ENCODE data around the gene CFAP99.
"Not testable (repeated sequence)": the region's sequence is repeated elsewhere in the genome, so short reads cannot be mapped to it uniquely, and the experiment has no call there.

CFAP99 gene

DNA sequence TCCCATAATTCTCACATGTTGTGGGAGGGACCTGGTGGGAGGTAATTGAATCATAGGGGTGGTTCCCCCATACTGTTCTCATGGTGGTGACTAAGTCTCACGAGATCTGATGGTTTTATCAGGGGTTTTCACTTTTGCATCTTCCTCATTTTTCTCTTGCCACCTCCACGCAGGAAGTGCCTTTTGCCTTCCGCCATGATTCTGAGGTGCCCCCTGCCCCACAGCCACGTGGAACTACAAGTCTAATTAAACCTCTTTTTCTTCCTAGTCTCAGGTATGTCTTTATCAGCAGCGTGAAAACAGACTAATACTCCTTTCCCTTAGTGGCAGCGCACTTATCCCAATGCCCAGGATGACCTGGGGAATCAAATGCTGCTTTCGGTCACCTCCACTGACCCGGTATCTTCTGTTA, 35.5 kb upstream of the CFAP99 start:
- H3K27me3 ChIP-seq (ENCODE audit: insufficient read depth, low read depth); H3K36me3 ChIP-seq (ENCODE audit: insufficient read depth); H3K4me1 ChIP-seq (ENCODE audit: low read depth, poor library complexity, severe bottlenecking); H3K4me3 ChIP-seq (IDR thresholded peaks at IDR 0.05; ENCODE audit: insufficient read depth, low read depth, low read length); H3K4me2 ChIP-seq; H2AFZ ChIP-seq (ENCODE audit: low read depth); H4K20me1 ChIP-seq (ENCODE audit: insufficient read depth); H3K79me2 ChIP-seq (ENCODE audit: insufficient read depth, low read depth); H3K27ac ChIP-seq; H3K9ac ChIP-seq: not testable (repeated sequence)

DNA sequence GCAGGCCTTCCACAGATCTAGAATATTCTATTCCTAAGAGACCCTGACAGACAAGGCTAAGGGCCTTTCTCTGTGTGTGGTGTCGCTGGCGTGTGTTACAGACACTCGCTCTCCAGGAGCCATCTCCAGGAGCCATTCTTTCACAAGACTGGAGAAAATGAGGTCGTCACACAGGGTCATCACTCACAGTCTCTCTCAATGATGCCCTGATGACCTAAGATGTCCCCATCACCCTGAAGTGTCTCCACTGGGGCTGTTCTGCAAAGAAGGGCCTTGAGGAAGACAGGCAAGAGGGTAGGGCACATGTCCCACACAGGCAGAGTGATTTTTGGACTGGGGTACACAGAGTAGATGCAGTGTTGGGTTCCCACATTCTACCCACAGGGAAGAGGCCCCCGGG, 35.0 kb upstream of the CFAP99 start:
- H3K27ac ChIP-seq = no peak overlapping the region
- no peak overlapping the region for H2AFZ ChIP-seq (ENCODE audit: low read depth)
- H3K79me2 ChIP-seq (ENCODE audit: insufficient read depth, low read depth) = no peaks in the 10 kb centered on the region
- H3K4me2 ChIP-seq = no peak overlapping the region
- no peak overlapping the region for H3K9ac ChIP-seq
- H3K27me3 ChIP-seq (ENCODE audit: insufficient read depth, low read depth) = no peaks in the 10 kb centered on the region
- no peak overlapping the region for H3K4me3 ChIP-seq (IDR thresholded peaks at IDR 0.05; ENCODE audit: insufficient read depth, low read depth, low read length)
- no peaks in the 10 kb centered on the region for H3K4me1 ChIP-seq (ENCODE audit: low read depth, poor library complexity, severe bottlenecking)
- H4K20me1 ChIP-seq (ENCODE audit: insufficient read depth) = no peaks in the 10 kb centered on the region
- H3K36me3 ChIP-seq (ENCODE audit: insufficient read depth) = no peaks in the 10 kb centered on the region
- TF ChIP-seq, protein P1, sequence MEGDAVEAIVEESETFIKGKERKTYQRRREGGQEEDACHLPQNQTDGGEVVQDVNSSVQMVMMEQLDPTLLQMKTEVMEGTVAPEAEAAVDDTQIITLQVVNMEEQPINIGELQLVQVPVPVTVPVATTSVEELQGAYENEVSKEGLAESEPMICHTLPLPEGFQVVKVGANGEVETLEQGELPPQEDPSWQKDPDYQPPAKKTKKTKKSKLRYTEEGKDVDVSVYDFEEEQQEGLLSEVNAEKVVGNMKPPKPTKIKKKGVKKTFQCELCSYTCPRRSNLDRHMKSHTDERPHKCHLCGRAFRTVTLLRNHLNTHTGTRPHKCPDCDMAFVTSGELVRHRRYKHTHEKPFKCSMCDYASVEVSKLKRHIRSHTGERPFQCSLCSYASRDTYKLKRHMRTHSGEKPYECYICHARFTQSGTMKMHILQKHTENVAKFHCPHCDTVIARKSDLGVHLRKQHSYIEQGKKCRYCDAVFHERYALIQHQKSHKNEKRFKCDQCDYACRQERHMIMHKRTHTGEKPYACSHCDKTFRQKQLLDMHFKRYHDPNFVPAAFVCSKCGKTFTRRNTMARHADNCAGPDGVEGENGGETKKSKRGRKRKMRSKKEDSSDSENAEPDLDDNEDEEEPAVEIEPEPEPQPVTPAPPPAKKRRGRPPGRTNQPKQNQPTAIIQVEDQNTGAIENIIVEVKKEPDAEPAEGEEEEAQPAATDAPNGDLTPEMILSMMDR (conservative IDR thresholded peaks at IDR 0.05; ENCODE audit: low read depth, low read length) = no peak

DNA sequence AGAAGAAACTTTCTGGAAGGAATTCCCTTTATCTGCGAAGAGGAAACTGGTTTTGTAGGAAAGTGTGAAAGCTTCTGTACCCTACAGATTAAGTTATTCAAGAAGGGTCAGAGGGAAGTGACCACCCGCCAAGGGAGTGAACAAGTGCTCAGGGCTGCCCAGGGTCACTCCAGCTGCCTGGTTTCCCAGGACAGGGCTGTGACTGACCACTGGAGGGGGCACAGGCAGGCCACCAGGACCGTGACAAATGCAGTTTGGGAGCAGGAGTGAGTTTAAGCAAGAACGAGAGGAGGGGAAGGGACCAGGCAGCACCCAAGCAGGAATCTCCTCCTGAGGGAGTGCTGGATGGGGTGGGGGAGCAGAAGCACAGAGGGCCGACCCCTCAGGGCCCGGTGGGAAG, 34.5 kb upstream of the CFAP99 start:
- no peak overlapping the region for H3K4me3 ChIP-seq (IDR thresholded peaks at IDR 0.05; ENCODE audit: insufficient read depth, low read depth, low read length)
- TF ChIP-seq, protein P1 (conservative IDR thresholded peaks at IDR 0.05; ENCODE audit: low read depth, low read length) = no peak
- no peak overlapping the region for H3K27ac ChIP-seq
- H3K9ac ChIP-seq = no peak overlapping the region
- no peaks in the 10 kb centered on the region for H3K4me1 ChIP-seq (ENCODE audit: low read depth, poor library complexity, severe bottlenecking)
- no peak overlapping the region for H3K4me2 ChIP-seq
- no peak overlapping the region for H2AFZ ChIP-seq (ENCODE audit: low read depth)
- no peaks in the 10 kb centered on the region for H4K20me1 ChIP-seq (ENCODE audit: insufficient read depth)
- no peaks in the 10 kb centered on the region for H3K36me3 ChIP-seq (ENCODE audit: insufficient read depth)
- no peaks in the 10 kb centered on the region for H3K79me2 ChIP-seq (ENCODE audit: insufficient read depth, low read depth)
- H3K27me3 ChIP-seq (ENCODE audit: insufficient read depth, low read depth) = no peaks in the 10 kb centered on the region

DNA sequence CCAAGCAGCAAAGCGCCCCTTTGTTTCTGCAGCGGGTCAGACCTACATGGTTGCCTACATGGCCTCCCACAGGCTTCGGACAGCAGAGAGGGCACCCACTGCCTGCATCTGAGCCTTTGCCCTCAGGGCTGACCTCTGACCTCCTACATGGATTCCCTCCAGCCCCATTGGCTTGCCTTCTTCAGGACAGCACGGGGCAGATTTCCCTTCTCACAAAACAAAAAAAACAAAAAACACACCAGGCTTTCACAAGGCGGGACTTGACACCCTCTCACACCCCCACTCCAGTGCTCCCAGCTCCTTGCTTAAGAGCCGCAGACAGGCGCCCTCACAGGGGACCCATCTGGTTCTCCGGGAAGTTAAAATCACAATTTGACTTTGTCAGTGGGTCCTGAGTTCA, 33.2 kb upstream of the CFAP99 start:
- TF ChIP-seq, protein P1 (conservative IDR thresholded peaks at IDR 0.05; ENCODE audit: low read depth, low read length) = no peak
- Histone ChIP-seq H2AFZ (ENCODE audit: low read depth) (no peak overlapping the region), H3K27ac (no peak overlapping the region), H3K4me1 (ENCODE audit: low read depth, poor library complexity, severe bottlenecking) (no peaks in the 10 kb centered on the region), H3K4me2 (no peak overlapping the region), H4K20me1 (ENCODE audit: insufficient read depth) (no peaks in the 10 kb centered on the region), H3K4me3 (IDR thresholded peaks at IDR 0.05; ENCODE audit: insufficient read depth, low read depth, low read length) (no peak overlapping the region), H3K27me3 (ENCODE audit: insufficient read depth, low read depth) (no peaks in the 10 kb centered on the region), H3K79me2 (ENCODE audit: insufficient read depth, low read depth) (no peaks in the 10 kb centered on the region), H3K9ac (no peak overlapping the region), H3K36me3 (ENCODE audit: insufficient read depth) (no peaks in the 10 kb centered on the region)

DNA sequence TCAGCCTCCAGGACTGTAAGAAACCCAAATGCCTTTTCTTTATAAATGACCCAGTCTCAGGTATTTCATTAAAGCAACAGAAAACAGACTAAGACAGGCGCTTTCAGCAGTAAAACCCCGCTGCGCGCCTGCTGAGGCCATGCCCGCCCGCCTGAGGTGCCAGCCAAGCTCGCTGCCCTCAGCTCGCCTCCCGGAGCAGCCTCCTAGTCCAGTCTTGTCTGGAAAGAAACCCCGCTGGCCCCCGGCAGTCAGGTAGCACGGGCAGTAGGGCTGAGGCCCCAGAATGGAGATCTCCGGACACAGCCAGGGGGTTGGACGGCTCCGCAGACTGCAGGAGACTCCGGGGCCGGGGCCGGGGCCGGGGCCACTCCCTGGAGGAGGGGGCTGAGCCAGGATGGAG, 32.0 kb upstream of the CFAP99 start:
- Histone ChIP-seq H3K4me3 (IDR thresholded peaks at IDR 0.05; ENCODE audit: insufficient read depth, low read depth, low read length) (no peak overlapping the region), H3K4me1 (ENCODE audit: low read depth, poor library complexity, severe bottlenecking) (no peaks in the 10 kb centered on the region), H3K27ac (no peak overlapping the region), H3K27me3 (ENCODE audit: insufficient read depth, low read depth) (no peaks in the 10 kb centered on the region), H3K36me3 (ENCODE audit: insufficient read depth) (no peaks in the 10 kb centered on the region), H3K4me2 (no peak overlapping the region), H3K9ac (no peak overlapping the region), H4K20me1 (ENCODE audit: insufficient read depth) (no peaks in the 10 kb centered on the region), H2AFZ (ENCODE audit: low read depth) (no peak overlapping the region), H3K79me2 (ENCODE audit: insufficient read depth, low read depth) (no peaks in the 10 kb centered on the region)
- TF ChIP-seq, protein P1 (conservative IDR thresholded peaks at IDR 0.05; ENCODE audit: low read depth, low read length) = no peak
